Measurements from ENCODE around the gene SLC25A42. TPM values are rescaled to one million over a fixed set of nuclear protein-coding genes. Genes with fewer than 3 reads are reported as not detected.
"Not testable (repeated sequence)": the region's sequence is repeated elsewhere in the genome, so short reads cannot be mapped to it uniquely, and the experiment has no call there.

SLC25A42 gene
- total RNA-seq, 1 experiment from 2014 or later: 8.1 TPM

- peak overlapping the region; percentile 22 for H3K27ac Mint-ChIP-seq
- H3K4me1 Mint-ChIP-seq: no peaks in the 10 kb centered on the region
- ChIA-PET CTCF (no interaction called here), POLR2A (no interaction called here)
- ATAC-seq (no peak), DNase-seq (ENCODE audit: low spot score) (no peak)
- peaks cover 68% of the 10 kb centered on the region for H3K36me3 Mint-ChIP-seq
- H3K9me3 Mint-ChIP-seq: no peaks in the 10 kb centered on the region
- no peak overlapping the region for H3K4me3 Mint-ChIP-seq
- TF ChIP-seq CBFB (CRISPR knock-in tag; IDR thresholded peaks at IDR 0.05; ENCODE audit: low read depth) (no peak), ZNF512 (CRISPR knock-in tag; IDR thresholded peaks at IDR 0.05; ENCODE audit: borderline replicate concordance) (no peak), TCF7 (CRISPR knock-in tag; IDR thresholded peaks at IDR 0.05; ENCODE audit: low read depth) (no peak), ZBTB21 (CRISPR knock-in tag; IDR thresholded peaks at IDR 0.05; ENCODE audit: borderline replicate concordance) (no peak), ATF6 (CRISPR knock-in tag; IDR thresholded peaks at IDR 0.05) (no peak), PREB (CRISPR knock-in tag; IDR thresholded peaks at IDR 0.05; ENCODE audit: borderline replicate concordance) (no peak), ETV6 (CRISPR knock-in tag; IDR thresholded peaks at IDR 0.05) (no peak), ELF4 (CRISPR knock-in tag; IDR thresholded peaks at IDR 0.05; ENCODE audit: low read depth) (no peak), IRF1 (CRISPR knock-in tag; IDR thresholded peaks at IDR 0.05) (no peak), OVOL2 (CRISPR knock-in tag; IDR thresholded peaks at IDR 0.05; ENCODE audit: borderline replicate concordance) (no peak), FOXP1 (CRISPR knock-in tag; IDR thresholded peaks at IDR 0.05; ENCODE audit: borderline replicate concordance) (no peak), SOX15 (CRISPR knock-in tag; IDR thresholded peaks at IDR 0.05) (no peak), HMGXB4 (CRISPR knock-in tag; IDR thresholded peaks at IDR 0.05) (no peak), NFYB (CRISPR knock-in tag; conservative IDR thresholded peaks at IDR 0.05; ENCODE audit: low read depth) (no peak), ZNF263 (CRISPR knock-in tag; IDR thresholded peaks at IDR 0.05; ENCODE audit: low read depth) (no peak), ZNF281 (CRISPR knock-in tag; IDR thresholded peaks at IDR 0.05) (no peak), FOXP4 (CRISPR knock-in tag; IDR thresholded peaks at IDR 0.05) (no peak)
- no peaks in the 10 kb centered on the region for H3K27me3 Mint-ChIP-seq (ENCODE audit: low read depth)
Measured at GRCh38 chr19:19022380-19022961, 41.3 kb upstream of the SLC25A42 start.

GRCh38 chr19:19023376-19023775 is 40.4 kb upstream of the SLC25A42 start:
- CTCF ChIA-PET; POLR2A ChIA-PET; H3K4me1 Mint-ChIP-seq; ATAC-seq; H3K27ac Mint-ChIP-seq; H3K4me3 Mint-ChIP-seq; H3K9me3 Mint-ChIP-seq; DNase-seq (ENCODE audit: low spot score); H3K27me3 Mint-ChIP-seq (ENCODE audit: low read depth): not testable (repeated sequence)
- peaks cover 69% of the 10 kb centered on the region for H3K36me3 Mint-ChIP-seq
